Gastrocnemius medialis (tissue), 4 donors: ENCODE data around the gene FNDC10. TPM values are rescaled to one million over a fixed set of nuclear protein-coding genes. Genes with fewer than 3 reads are reported as not detected.
"Not testable (repeated sequence)": the region's sequence is repeated elsewhere in the genome, so short reads cannot be mapped to it uniquely, and the experiment has no call there.

Source experiments
- ATAC-seq, 2 donors: fragments of 150-250 bp; one replicate each; pipeline ENCODE4 v1.9.1; 2016
- DNase-seq, 2 donors: peaks; one replicate each; pipeline ENCODE4 v3.0.0-alpha.2; 2019
- H3K27ac ChIP-seq, 4 donors: fragments of 200-600 bp; sonication (generic); 1 replicate in 1 of 4; 2 replicates in 3 of 4; pipeline ENCODE4 v1.5.1; 2016 to 2018; ENCODE audit warnings: mild to moderate bottlenecking in 2 of 4, moderate library complexity in 1 of 4
- H3K27me3 ChIP-seq, 3 donors: fragments of 200-600 bp; sonication (generic) in 2 of 3; 1 replicate in 1 of 3; 2 replicates in 2 of 3; pipeline versions ENCODE4 v1.5.1 to v1.6.0; 2016 to 2019; ENCODE audit warnings: mild to moderate bottlenecking in 1 of 3, moderate library complexity in 1 of 3
- H3K36me3 ChIP-seq, 2 donors: fragments of 200-600 bp; sonication (generic) in 1 of 2; one replicate each; pipeline ENCODE4 v1.5.1; 2017 to 2018
- H3K4me1 ChIP-seq, 2 donors: fragments of 200-600 bp; sonication (generic) in 1 of 2; one replicate each; pipeline ENCODE4 v1.5.1; 2016 to 2017; ENCODE audit warnings: mild to moderate bottlenecking in 2 of 2
- H3K4me3 ChIP-seq, 4 donors: fragments of 200-600 bp; sonication (generic) in 3 of 4; 1 replicate in 1 of 4; 2 replicates in 3 of 4; pipeline ENCODE4 v1.5.1; 2016 to 2019; ENCODE audit warnings: mild to moderate bottlenecking in 2 of 4
- H3K9me3 ChIP-seq, 3 donors: fragments of 200-600 bp; sonication (generic) in 2 of 3; 1 replicate in 1 of 3; 2 replicates in 2 of 3; pipeline ENCODE4 v1.5.1; 2016 to 2019
- CTCF ChIP-seq, 5 experiments: fragments of 450-650 bp in 3 of 5; fragments of 200-600 bp in 2 of 5; sonication (generic) in 2 of 5; IDR thresholded peaks in 4 of 5; conservative IDR thresholded peaks in 1 of 5; 1 replicate in 4 of 5; 2 replicates in 1 of 5; pipeline ENCODE4 v1.5.1; 2016 to 2019; ENCODE audit warnings: antibody characterized with exemption in 5 of 5, mild to moderate bottlenecking in 3 of 5, moderate library complexity in 3 of 5
- POLR2A ChIP-seq, 2 donors: fragments of 450-650 bp; IDR thresholded peaks; one replicate each; pipeline ENCODE4 v1.6.1; 2017; ENCODE audit warnings: antibody characterized with exemption in 2 of 2, mild to moderate bottlenecking in 2 of 2, moderate library complexity in 2 of 2
- in situ Hi-C, 4 donors: fragments of 200-750 bp; cut with MboI; loops; one replicate each; pipeline versions ENCODE4 v1.15.0 to v1.8.0; 2017; ENCODE audit warnings: low sequenced_read_pairs in 4 of 4
- intact Hi-C: fragments of 100-400 bp; cut with DNase I; formaldehyde crosslinking; loops from one replicate; pipeline ENCODE4 v1.15.1; 2023; ENCODE audit warnings: low total_unique reads
- total RNA-seq, 4 donors: library from RNA; depleted of rRNA; stranded (reverse); fragments of >200 nt; gene quantifications; one replicate each; pipeline versions ENCODE4 v1.1.0 to v1.2.3, GENCODE V29; 2016

The FNDC10 gene
- total RNA-seq, 4 donors from 2014 or later = 0.20 to 1.3 (median 0.94) TPM; not detected in 1

- in situ Hi-C loops = not testable (repeated sequence)
Observed at GRCh38 chr1:1636621-1637478, 36.9 kb upstream of the FNDC10 start.

GRCh38 chr1:1634613-1635012, 34.7 kb upstream of the FNDC10 start:
- ATAC-seq, H3K9me3 ChIP-seq, H3K4me1 ChIP-seq, DNase-seq, in situ Hi-C loops, H3K4me3 ChIP-seq, intact Hi-C loops, H3K27me3 ChIP-seq, H3K27ac ChIP-seq: not testable (repeated sequence)
- H3K36me3 ChIP-seq = peaks cover 0 to 23% of the 10 kb centered on the region in 2 donors

More at GRCh38 chr1:1636621-1637478, 36.9 kb upstream of the FNDC10 start:
- ATAC-seq, H3K27ac ChIP-seq, H3K4me3 ChIP-seq, H3K4me1 ChIP-seq, intact Hi-C loops, H3K27me3 ChIP-seq, H3K9me3 ChIP-seq, DNase-seq: not testable (repeated sequence)
- peaks cover 0 to 29% of the 10 kb centered on the region in 2 donors for H3K36me3 ChIP-seq

GRCh38 chr1:1633409-1633808, 33.5 kb upstream of the FNDC10 start:
- H3K36me3 ChIP-seq = peaks cover 0 to 20% of the 10 kb centered on the region in 2 donors
- H3K27ac ChIP-seq, intact Hi-C loops, H3K27me3 ChIP-seq, DNase-seq, in situ Hi-C loops, H3K9me3 ChIP-seq, H3K4me3 ChIP-seq, H3K4me1 ChIP-seq, ATAC-seq: not testable (repeated sequence)

GRCh38 chr1:1631782-1632420, 32.0 kb upstream of the FNDC10 start, which contains the start of gene MMP23B:
Gene MMP23B (plus strand): TSS chr1:1632173. CDS start chr1:1632219, 46 bp downstream.
- H3K9me3 ChIP-seq = no peaks in the 10 kb centered on the region
- in situ Hi-C loops = no loop called here
- TF ChIP-seq POLR2A (IDR thresholded peaks at IDR 0.05) (no peak), CTCF (IDR thresholded peaks at IDR 0.05 in 4 of 5, conservative IDR thresholded peaks at IDR 0.05 in 1 of 5) (no peak)
- peak within 1 kb of the TSS; percentile 15 to 40 (median 26) for H3K4me3 ChIP-seq
- intact Hi-C loops = no loop called here
- peaks cover 0 to 19% of the 10 kb centered on the region in 2 donors for H3K36me3 ChIP-seq
- peaks cover 0 to 5% of the 10 kb centered on the region in 2 donors for H3K4me1 ChIP-seq
- peaks cover 0 to 7% (median 3%) of the 10 kb centered on the region in 3 donors for H3K27me3 ChIP-seq
- ATAC-seq (no peak), DNase-seq (no peak)
- H3K27ac ChIP-seq = peak within 1 kb of the TSS in 3 of 4 donors; percentile 34 to 39 (median 39)

GRCh38 chr1:1630965-1631781, 31.2 kb upstream of the FNDC10 start:
- ATAC-seq = peak; percentile 56 to 61
- peak overlapping the region; percentile 15 to 40 (median 26) for H3K4me3 ChIP-seq
- in situ Hi-C loops (no loop called here), intact Hi-C loops (no loop called here)
- H3K9me3 ChIP-seq = no peaks in the 10 kb centered on the region
- H3K36me3 ChIP-seq = peaks cover 0 to 13% of the 10 kb centered on the region in 2 donors
- peak overlapping the region in 3 of 4 donors; percentile 34 to 39 (median 39) for H3K27ac ChIP-seq
- DNase-seq = peak in 1 of 2 donors; percentile 60
- H3K4me1 ChIP-seq = peaks cover 0 to 5% of the 10 kb centered on the region in 2 donors
- peaks cover 0 to 7% (median 3%) of the 10 kb centered on the region in 3 donors for H3K27me3 ChIP-seq
- TF ChIP-seq POLR2A (IDR thresholded peaks at IDR 0.05) (no peak), CTCF (IDR thresholded peaks at IDR 0.05 in 4 of 5, conservative IDR thresholded peaks at IDR 0.05 in 1 of 5) (no peak)
